Endothelial cell of umbilical vein (primary cell): ENCODE measurements around the gene MGLL. TPM values are rescaled to one million over a fixed set of nuclear protein-coding genes. Genes with fewer than 3 reads are reported as not detected.

Source experiments
- BruUV-seq: library from RNA; stranded (reverse); fragments of 400-500 nt; replicated peaks from 2 replicates; lab custom pipeline; 2021; lab: Mats Ljungman, UMichigan
- CTCF ChIA-PET: fragments of 300-600, 350-600 bp; sonication (Branson Sonifier 250); formaldehyde crosslinking; loops from one replicate; lab custom pipeline; 2021; ENCODE audit warnings: antibody characterized with exemption, inconsistent platforms; lab: Charles Lee
- POLR2A ChIA-PET: fragments of 300-600, 350-600 bp; sonication (Branson Sonifier 250); formaldehyde crosslinking; loops from one replicate; lab custom pipeline; 2021; ENCODE audit warnings: antibody characterized with exemption, inconsistent platforms; lab: Charles Lee
- DNase-seq: peaks from one replicate; pipeline ENCODE4 v3.0.0-alpha.2; 2011; ENCODE audit warnings: low read depth, low spot score
- FAIRE-seq: peaks from 2 replicates; lab custom pipeline; 2011; peaks lifted over from hg19 to GRCh38; lab: Jason Lieb, UNC
- H2AFZ ChIP-seq: 2 replicates; pipeline ENCODE4 v1.6.0; 2012; ENCODE audit warnings: low read depth, low read length, control low read depth, inconsistent platforms
- H3K27ac ChIP-seq: 2 replicates; pipeline ENCODE4 v1.5.1; 2011; ENCODE audit warnings: low read depth, mild to moderate bottlenecking, control low read depth, low read length, moderate library complexity; ENCODE audit not compliant: insufficient read depth
- H3K27me3 ChIP-seq, 2 experiments: 2 replicates each; pipeline versions ENCODE4 v1.6.0 to v1.6.1; 2011; ENCODE audit warnings: low read length in 2 of 2, mixed read lengths in 1 of 2; ENCODE audit not compliant: control insufficient read depth in 2 of 2, insufficient read depth in 2 of 2
- H3K36me3 ChIP-seq, 2 experiments: 2 replicates in 1 of 2; 3 replicates in 1 of 2; pipeline ENCODE4 v1.5.1; 2011; ENCODE audit warnings: low read length in 2 of 2, mild to moderate bottlenecking in 1 of 2, moderate library complexity in 1 of 2; ENCODE audit not compliant: control insufficient read depth in 2 of 2, insufficient read depth in 2 of 2; ENCODE audit errors: extremely low read depth in 1 of 2
- H3K4me1 ChIP-seq: 3 replicates; pipeline ENCODE4 v1.5.1; 2011; ENCODE audit warnings: mild to moderate bottlenecking, low read length; ENCODE audit not compliant: control insufficient read depth, insufficient read depth; ENCODE audit errors: extremely low read depth
- H3K4me2 ChIP-seq: 2 replicates; pipeline ENCODE4 v1.6.1; 2011; ENCODE audit warnings: low read length, control low read depth, mixed read lengths; ENCODE audit not compliant: insufficient read depth
- H3K4me3 ChIP-seq, 3 experiments: fragments of 200-600 bp in 1 of 3; sonication (generic), shearing (Covaris generic) in 1 of 3; replicated peaks in 1 of 3; 2 replicates each; pipeline ENCODE4 v1.5.1; 2011 to 2016; ENCODE audit warnings: control low read depth in 3 of 3, low read length in 3 of 3, mild to moderate bottlenecking in 2 of 3, inconsistent platforms in 1 of 3, low read depth in 1 of 3, moderate library complexity in 1 of 3; ENCODE audit not compliant: insufficient read depth in 1 of 3
- H3K79me2 ChIP-seq: 2 replicates; pipeline ENCODE4 v1.6.0; 2012; ENCODE audit warnings: low read length, inconsistent platforms; ENCODE audit not compliant: control insufficient read depth, insufficient read depth
- H3K9ac ChIP-seq: replicated peaks from 2 replicates; pipeline ENCODE3; 2011; ENCODE audit warnings: low read length, control low read depth; ENCODE audit not compliant: insufficient read depth; ENCODE audit errors: extremely low read depth
- H3K9me1 ChIP-seq: replicated peaks from 3 replicates; pipeline ENCODE4 v1.6.0; 2011; ENCODE audit warnings: mild to moderate bottlenecking, low read length; ENCODE audit not compliant: control insufficient read depth, insufficient read depth; ENCODE audit errors: extremely low read depth
- H3K9me3 ChIP-seq: replicated peaks from 2 replicates; pipeline ENCODE4 v1.5.1; 2012; ENCODE audit warnings: low read length, inconsistent platforms; ENCODE audit not compliant: control insufficient read depth, insufficient read depth
- H4K20me1 ChIP-seq: replicated peaks from 2 replicates; pipeline ENCODE3; 2011; ENCODE audit warnings: mild to moderate bottlenecking, low read length; ENCODE audit not compliant: control insufficient read depth, insufficient read depth; ENCODE audit errors: extremely low read depth
- EZH2 ChIP-seq: IDR thresholded peaks from 2 replicates; pipeline ENCODE4 v1.6.1; 2012; ENCODE audit warnings: borderline replicate concordance, low read depth, mild to moderate bottlenecking, moderate library complexity, low read length, inconsistent platforms; ENCODE audit not compliant: severe bottlenecking
- FOS ChIP-seq: IDR thresholded peaks from 2 replicates; pipeline ENCODE4 v1.6.1; 2011; ENCODE audit warnings: mild to moderate bottlenecking, low read length, moderate library complexity, borderline replicate concordance; ENCODE audit not compliant: insufficient read depth
- GATA2 ChIP-seq: IDR thresholded peaks from 2 replicates; pipeline ENCODE4 v1.7.0; 2011; ENCODE audit warnings: low read depth, mild to moderate bottlenecking, moderate library complexity, mixed read lengths, low read length; ENCODE audit not compliant: insufficient read length, insufficient read depth
- JUN ChIP-seq: IDR thresholded peaks from 2 replicates; pipeline ENCODE4 v1.6.1; 2011; ENCODE audit warnings: borderline replicate concordance, low read depth; ENCODE audit not compliant: insufficient read length, insufficient read depth
- MYC ChIP-seq: IDR thresholded peaks from one replicate; pipeline ENCODE4 v1.6.1; 2011; ENCODE audit warnings: mild to moderate bottlenecking, low read depth, low read length
- POLR2A ChIP-seq: IDR thresholded peaks from 2 replicates; pipeline ENCODE4 v1.6.1; 2012; ENCODE audit warnings: low read depth, mild to moderate bottlenecking, control low read depth, low read length
- POLR2AphosphoS5 ChIP-seq: IDR thresholded peaks from 2 replicates; pipeline ENCODE4 v1.6.1; 2012; ENCODE audit warnings: low read depth, mild to moderate bottlenecking, control low read depth, low read length, moderate library complexity; ENCODE audit not compliant: insufficient read depth
- dilution Hi-C: fragments of 300-500 bp; cut with MboI; formaldehyde crosslinking; loops from one replicate; pipeline ENCODE4 v1.15.0; 2019; ENCODE audit warnings: low sequenced_read_pairs; ENCODE audit not compliant: extremely low pct_ligation_motif_present
- intact Hi-C: fragments of 100-400 bp; cut with micrococcal nuclease; formaldehyde crosslinking; loops from one replicate; pipeline ENCODE4 v1.10.0; 2022
- polyA plus RNA-seq, 4 experiments: library from polyadenylated mRNA; depleted of rRNA in 3 of 4; stranded (reverse) in 3 of 4; unstranded in 1 of 4; fragments of >200 nt; gene quantifications; 2 replicates each; pipeline versions ENCODE4 v1.2.1 to v1.2.3, GENCODE V29; 2011 to 2012; ENCODE audit warnings: missing spikeins in 1 of 4
- total RNA-seq: library from RNA; stranded (reverse); gene quantifications from 2 replicates; pipeline ENCODE4 v1.2.3, GENCODE V29; 2021
- TF ChIP-seq, protein P1 (sequence below): IDR thresholded peaks from 2 replicates; pipeline ENCODE4 v1.6.1; 2011; ENCODE audit not compliant: insufficient read depth, insufficient read length
- TF ChIP-seq, protein P2 (sequence below), 2 donors: IDR thresholded peaks; 1 replicate in 1 of 2; 2 replicates in 1 of 2; pipeline ENCODE4 v1.5.1; 2011; ENCODE audit warnings: low read length in 2 of 2, mild to moderate bottlenecking in 2 of 2, moderate library complexity in 2 of 2, control low read depth in 1 of 2, inconsistent platforms in 1 of 2, low read depth in 1 of 2; ENCODE audit not compliant: insufficient read depth in 1 of 2; ENCODE audit errors: extremely low read depth in 1 of 2

The MGLL gene
- total and polyA plus RNA-seq, 2 donors (not counting 3 experiments of a cell fraction or from before 2014, with no cell fraction given), result 30.7 to 60.2 TPM

DNA sequence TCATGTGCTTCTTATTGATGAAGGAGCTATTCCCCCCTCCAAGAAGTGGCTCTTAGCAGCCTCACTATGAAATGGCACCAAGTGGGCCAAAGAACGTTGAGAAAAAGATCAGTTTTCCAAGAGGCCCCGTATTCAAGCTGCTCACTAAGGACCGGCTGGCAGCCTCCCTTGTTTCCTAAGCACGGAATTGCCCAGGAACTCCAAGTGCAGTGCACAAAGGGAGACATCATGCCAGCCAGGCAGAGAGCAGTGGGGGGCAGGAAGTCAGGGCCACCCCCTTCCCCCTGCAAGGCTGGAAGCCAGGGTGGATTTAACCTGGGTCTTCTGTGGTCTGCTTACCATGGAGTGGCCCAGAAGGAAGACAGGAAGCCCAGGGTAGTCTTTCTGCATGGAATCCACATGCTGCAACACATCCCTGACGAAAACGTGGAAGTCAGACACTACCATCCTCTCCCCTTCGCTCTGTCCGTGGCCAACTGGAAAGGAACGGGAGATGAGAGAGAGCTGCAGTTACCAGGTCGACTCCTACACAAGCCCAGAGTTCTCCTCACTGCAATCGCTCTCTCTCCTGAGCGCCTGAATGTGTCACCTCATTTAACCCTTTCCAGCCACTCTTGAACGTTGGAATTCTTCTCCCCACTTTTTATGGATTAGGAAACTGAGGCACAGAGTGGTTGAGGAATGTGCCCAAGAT, 100.1 kb downstream of the MGLL start:
- ChIA-PET CTCF (no interaction called here), POLR2A (no interaction called here)
- Histone ChIP-seq H2AFZ (no peak overlapping the region), H3K36me3 (peaks cover 0 to 3% of the 10 kb centered on the region in 2 experiments), H3K9ac (no peak overlapping the region), H4K20me1 (no peaks in the 10 kb centered on the region), H3K27me3 (no peaks in the 10 kb centered on the region), H3K9me1 (no peaks in the 10 kb centered on the region), H3K9me3 (no peaks in the 10 kb centered on the region), H3K27ac (no peak overlapping the region), H3K4me2 (no peak overlapping the region), H3K4me1 (no peaks in the 10 kb centered on the region), H3K79me2 (no peaks in the 10 kb centered on the region), H3K4me3 (no peak overlapping the region)
- no peak for FAIRE-seq
- BruUV-seq, result no TSS peak
- no peak for DNase-seq
- dilution Hi-C loops, result no loop called here
- intact Hi-C loops, result no loop called here
- TF ChIP-seq MYC (no peak), EZH2 (no peak), FOS (no peak), GATA2 (no peak), POLR2A (no peak), POLR2AphosphoS5 (no peak), JUN (no peak)
- TF ChIP-seq, protein P1, sequence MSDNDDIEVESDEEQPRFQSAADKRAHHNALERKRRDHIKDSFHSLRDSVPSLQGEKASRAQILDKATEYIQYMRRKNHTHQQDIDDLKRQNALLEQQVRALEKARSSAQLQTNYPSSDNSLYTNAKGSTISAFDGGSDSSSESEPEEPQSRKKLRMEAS, result no peak
- TF ChIP-seq, protein P2, sequence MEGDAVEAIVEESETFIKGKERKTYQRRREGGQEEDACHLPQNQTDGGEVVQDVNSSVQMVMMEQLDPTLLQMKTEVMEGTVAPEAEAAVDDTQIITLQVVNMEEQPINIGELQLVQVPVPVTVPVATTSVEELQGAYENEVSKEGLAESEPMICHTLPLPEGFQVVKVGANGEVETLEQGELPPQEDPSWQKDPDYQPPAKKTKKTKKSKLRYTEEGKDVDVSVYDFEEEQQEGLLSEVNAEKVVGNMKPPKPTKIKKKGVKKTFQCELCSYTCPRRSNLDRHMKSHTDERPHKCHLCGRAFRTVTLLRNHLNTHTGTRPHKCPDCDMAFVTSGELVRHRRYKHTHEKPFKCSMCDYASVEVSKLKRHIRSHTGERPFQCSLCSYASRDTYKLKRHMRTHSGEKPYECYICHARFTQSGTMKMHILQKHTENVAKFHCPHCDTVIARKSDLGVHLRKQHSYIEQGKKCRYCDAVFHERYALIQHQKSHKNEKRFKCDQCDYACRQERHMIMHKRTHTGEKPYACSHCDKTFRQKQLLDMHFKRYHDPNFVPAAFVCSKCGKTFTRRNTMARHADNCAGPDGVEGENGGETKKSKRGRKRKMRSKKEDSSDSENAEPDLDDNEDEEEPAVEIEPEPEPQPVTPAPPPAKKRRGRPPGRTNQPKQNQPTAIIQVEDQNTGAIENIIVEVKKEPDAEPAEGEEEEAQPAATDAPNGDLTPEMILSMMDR (IDR thresholded peaks at IDR 0.05; ENCODE audit: extremely low read depth in 1 of 2, insufficient read depth in 1 of 2, low read depth in 1 of 2, low read length in 2 of 2), result no peak
